Measurements from ENCODE around the gene ZSCAN23.
"Not testable (repeated sequence)": the region's sequence is repeated elsewhere in the genome, so short reads cannot be mapped to it uniquely, and the experiment has no call there.

Gene ZSCAN23

DNA sequence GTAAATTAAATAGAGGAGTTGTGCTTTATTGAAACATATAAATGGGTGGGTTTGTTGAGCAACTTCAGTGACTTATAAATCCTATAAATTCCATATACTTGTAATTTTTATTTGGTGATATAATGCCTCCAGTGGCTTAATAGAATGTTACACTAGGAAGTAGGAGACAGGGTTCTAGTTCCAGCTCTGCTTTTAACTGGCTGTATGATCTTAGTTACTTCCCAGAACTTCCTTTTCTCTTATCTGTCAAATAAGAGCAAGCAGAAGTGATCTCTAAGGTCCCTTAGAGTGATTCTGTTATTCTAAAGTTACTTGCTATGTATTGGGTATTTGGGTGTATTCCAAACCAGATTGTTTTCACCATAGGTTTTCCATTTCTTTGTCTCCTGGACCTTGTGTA, 10.2 kb downstream of the ZSCAN23 start:
- DNase-seq, result no peak

DNA sequence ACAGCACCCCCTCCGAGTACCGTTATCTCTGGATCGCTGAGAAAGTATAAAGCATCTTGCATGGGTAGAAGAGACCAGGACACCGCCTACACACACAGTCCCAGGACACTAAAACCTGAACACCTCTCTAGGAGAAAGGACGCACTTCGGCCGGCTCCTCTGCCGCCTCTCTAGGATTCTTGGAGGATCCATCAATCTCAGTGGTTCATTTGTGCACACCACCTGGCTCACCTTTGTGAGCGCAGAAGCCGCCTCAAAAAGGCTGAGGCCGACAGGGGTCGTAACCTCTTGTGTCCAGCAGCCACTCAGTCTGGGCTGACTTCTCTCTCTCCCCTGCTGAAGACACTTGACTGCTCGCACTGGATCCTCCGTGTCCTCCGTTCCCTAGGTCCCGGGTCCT, 13.5 kb downstream of the ZSCAN23 start:
- no peak for DNase-seq

DNA sequence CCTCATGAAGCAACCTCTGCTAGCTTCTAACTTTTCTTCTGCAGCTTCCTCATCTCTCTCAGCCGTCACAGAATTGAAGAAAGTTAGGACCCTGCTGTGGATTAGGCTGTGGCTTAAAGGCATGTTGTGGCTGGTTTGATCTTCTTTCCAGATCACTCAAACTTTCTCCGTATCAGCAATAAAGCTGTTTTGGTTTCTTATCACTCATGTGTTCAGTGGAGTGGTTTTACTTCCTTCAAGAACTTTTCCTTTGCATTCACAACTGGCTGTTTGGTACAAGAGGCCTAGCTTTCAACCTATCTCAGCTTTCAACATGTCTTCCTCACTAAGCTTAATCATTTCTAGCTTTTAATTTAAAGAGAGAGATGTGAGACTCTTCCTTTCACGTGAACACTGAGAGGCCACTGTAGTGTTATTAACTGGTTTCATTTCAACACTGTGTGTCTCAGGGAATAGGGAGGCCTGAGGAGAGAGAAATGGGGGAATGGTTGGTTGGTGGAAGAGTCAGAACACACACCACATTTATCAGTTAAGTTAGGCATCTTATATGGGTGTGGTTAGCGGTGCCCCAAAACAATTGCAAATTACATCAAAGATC, 17.2 kb downstream of the ZSCAN23 start:
- no peak for DNase-seq

- no peak for DNase-seq
These were observed 19.1 kb downstream of the ZSCAN23 start for GRCh38 chr6:28424163-28424562.

DNA sequence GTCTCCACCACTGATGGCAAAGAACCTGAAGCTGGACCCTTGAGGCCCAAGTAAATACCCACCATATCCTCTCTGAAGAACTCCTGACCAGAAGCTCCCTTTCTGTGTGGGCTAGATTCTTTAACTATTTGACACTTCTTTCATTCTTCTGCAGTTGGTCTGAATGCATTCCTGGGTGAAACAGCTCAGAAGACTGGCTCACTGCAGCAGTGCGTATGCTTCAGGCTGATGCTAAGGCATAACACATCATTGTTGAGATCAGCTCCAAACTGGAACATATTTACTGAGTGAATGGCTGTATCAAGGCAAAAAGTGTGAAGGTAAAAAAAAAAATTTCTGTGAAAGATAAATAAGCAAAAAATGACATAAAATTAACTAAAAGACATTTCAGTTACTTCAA, 19.7 kb downstream of the ZSCAN23 start:
- no peak for DNase-seq

GRCh38 chr6:28413681-28414080, 29.6 kb downstream of the ZSCAN23 start:
- no peak for DNase-seq

- DNase-seq, result no peak
These were observed 32.5 kb downstream of the ZSCAN23 start for GRCh38 chr6:28410767-28411166.

DNA sequence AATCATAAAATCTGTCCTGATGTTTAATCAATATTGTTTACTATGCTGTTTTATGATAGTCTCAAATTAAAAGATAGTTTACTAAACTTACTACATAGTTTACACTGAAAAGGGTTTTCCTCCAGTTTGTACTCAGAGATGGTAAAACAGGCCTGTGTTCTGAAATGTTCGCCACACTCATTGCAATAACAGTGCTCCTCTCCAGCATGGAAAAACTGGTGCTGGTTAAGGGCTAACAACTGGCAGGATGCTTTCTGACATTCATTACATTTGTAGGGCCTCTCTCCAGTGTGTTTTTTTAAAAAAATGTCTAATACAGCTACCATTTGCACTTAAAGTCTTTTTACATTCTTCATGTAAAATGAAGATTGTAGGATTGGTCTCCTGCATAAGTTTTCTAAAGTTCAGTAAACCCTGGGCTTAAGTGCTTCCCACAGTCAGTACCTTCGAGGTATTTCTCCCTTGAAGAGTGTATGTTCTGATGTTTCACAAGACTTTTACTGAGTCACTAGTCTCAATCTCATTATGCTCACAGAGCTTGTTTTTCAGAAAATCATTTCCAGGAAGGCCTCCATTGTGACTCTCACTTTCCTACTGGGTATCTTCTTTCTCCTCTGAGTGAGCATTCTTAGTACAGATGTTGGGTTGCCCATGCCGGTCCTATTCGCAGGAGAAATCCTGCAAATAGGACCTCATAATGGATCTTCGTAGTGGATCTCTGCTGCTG, 35.1 kb downstream of the ZSCAN23 start:
- DNase-seq, result no peak

DNA sequence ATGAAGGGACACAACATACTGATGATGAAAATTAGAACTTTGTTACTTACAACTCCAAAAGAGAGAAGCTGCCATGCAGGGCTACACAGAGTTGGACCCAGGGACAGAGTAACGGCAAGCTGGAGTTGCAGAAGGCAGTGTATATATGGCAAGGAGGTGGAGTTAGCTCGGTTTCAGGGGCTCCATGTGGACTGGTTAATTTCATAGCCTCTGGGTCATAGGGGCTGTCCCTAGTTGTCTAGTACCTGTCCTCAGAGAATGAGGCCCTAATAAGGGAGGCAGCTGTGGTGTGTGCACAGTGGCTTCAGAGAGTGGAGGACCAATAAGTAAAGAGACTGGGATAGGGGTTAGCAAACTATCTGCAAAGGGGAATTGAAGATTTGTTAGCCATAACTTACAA, 35.9 kb downstream of the ZSCAN23 start:
- DNase-seq, result no peak

- DNase-seq, result not testable (repeated sequence)
These were observed 39.4 kb downstream of the ZSCAN23 start for GRCh38 chr6:28403923-28404322.

- DNase-seq, result no peak
These were observed 41.1 kb downstream of the ZSCAN23 start for GRCh38 chr6:28402197-28402596.

- DNase-seq, result no peak
These were observed 42.1 kb downstream of the ZSCAN23 start for GRCh38 chr6:28401172-28401571.

- no peak for DNase-seq
These were observed 43.2 kb downstream of the ZSCAN23 start for GRCh38 chr6:28400122-28400451.

GRCh38 chr6:28399350-28400121, 43.8 kb downstream of the ZSCAN23 start, which contains the start of gene ZSCAN12:
ZSCAN12 (minus strand) TSS chr6:28399747; CDS start chr6:28398405, 1,342 bp downstream.
- peak; percentile 36 for DNase-seq

- no peak for DNase-seq
These were observed 47.4 kb downstream of the ZSCAN23 start for GRCh38 chr6:28395918-28396317.

GRCh38 chr6:28393912-28394662, 49.2 kb downstream of the ZSCAN23 start:
- DNase-seq, result no peak

DNA sequence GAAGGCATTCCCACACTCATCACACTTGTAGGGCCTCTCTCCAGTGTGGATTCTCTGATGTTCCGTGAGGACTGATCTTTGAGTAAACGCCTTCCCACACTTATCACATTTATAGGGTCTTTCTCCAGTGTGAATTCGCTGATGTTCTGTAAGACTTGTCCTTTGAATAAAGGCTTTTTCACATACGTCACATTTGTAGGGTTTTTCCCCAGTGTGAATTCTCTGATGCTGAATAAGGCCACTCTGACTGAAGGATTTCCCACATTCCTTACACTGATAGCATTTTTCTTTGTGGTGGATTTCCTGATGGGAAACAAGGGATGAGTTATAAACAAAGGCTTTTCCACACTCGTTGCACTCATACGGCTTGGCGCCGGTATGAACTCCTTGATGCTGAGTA, 52.6 kb downstream of the ZSCAN23 start:
- no peak for DNase-seq

- DNase-seq, result no peak
These were observed 59.2 kb downstream of the ZSCAN23 start for GRCh38 chr6:28384143-28384533.

DNA sequence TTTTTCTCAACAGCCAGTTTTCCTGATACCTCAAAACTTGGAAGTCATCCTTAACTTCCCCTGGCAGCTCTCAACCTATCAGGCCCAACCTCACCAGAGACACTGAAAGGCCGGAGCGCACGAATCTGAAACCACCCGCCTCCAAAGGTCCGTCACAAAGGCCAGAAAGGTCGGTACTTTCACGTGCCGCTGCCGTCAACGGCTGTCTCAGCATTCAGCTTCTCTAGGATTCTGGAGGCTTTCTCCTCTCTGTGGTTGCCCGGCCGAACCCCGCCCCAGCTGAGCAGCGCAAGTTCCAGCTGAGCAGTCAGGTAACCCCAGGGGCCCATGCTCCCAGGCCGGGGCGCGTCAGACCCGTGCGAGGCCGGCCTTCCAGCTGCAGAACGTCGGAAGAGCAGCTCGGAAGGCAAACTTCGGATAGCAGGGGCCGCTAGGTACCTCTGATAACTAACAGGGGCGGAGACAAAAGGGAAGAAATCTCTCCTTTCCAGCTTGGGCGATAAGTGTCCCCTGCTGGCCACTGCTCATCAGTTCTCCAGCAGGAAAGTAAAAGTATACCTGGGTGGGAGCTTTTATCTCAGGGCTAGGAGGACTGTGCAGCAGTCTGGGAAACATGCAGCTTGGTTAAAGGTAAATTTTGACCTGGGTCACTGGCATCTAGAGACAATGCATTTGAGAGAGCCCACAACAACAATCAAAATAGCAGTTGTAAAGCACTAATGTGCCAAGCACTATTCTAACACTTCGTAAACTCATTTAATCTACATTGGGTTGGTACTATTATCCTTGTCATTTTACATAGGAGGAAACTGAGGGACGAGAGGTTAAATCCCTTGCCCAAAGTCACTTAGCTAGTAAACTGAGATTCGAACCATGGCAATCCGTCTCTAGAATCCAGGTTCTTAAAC, 59.8 kb downstream of the ZSCAN23 start:
- no peak for DNase-seq

Measured in NCI-H510A (cell line).